Kidney (tissue), 14 donors: ENCODE results near the gene HOXC9. TPM values are rescaled to one million over a fixed set of nuclear protein-coding genes. Genes with fewer than 3 reads are reported as not detected.

Experiments used
- DNase-seq, 5 donors: peaks; one replicate each; pipeline ENCODE4 v3.0.0-alpha.2; 2013 to 2020
- FAIRE-seq: peaks from 2 replicates; lab custom pipeline; 2012; peaks lifted over from hg19 to GRCh38; lab: Jason Lieb, UNC
- H3K27ac ChIP-seq, 2 donors: one replicate each; pipeline ENCODE4 v1.7.0; 2013; ENCODE audit warnings: low read depth in 2 of 2, low read length in 2 of 2, inconsistent platforms in 1 of 2
- H3K27me3 ChIP-seq: one replicate; pipeline ENCODE4 v1.7.1; 2013; ENCODE audit warnings: low read length, inconsistent platforms; ENCODE audit not compliant: control insufficient read depth, insufficient read depth
- H3K36me3 ChIP-seq, 3 donors: one replicate each; pipeline versions ENCODE4 v1.7.0 to v1.7.1; 2013; ENCODE audit warnings: low read length in 3 of 3, control low read depth in 1 of 3, inconsistent platforms in 1 of 3; ENCODE audit not compliant: insufficient read depth in 3 of 3, control insufficient read depth in 2 of 3
- H3K4me1 ChIP-seq, 3 donors: one replicate each; pipeline versions ENCODE4 v1.7.0 to v1.7.1; 2013; ENCODE audit warnings: low read length in 3 of 3, inconsistent platforms in 1 of 3, low read depth in 1 of 3; ENCODE audit not compliant: control insufficient read depth in 2 of 3, insufficient read depth in 2 of 3
- H3K4me3 ChIP-seq, 3 donors: one replicate each; pipeline versions ENCODE4 v1.7.0 to v1.8.1; 2013; ENCODE audit warnings: low read length in 3 of 3, control low read depth in 1 of 3, inconsistent platforms in 1 of 3
- H3K9ac ChIP-seq, 3 donors: one replicate each; pipeline versions ENCODE4 v1.7.0 to v1.7.1; 2013; ENCODE audit warnings: low read length in 3 of 3, control low read depth in 1 of 3, inconsistent platforms in 1 of 3
- H3K9me3 ChIP-seq, 3 donors: one replicate each; pipeline versions ENCODE4 v1.7.0 to v1.7.1; 2013; ENCODE audit warnings: low read length in 3 of 3, control low read depth in 1 of 3, inconsistent platforms in 1 of 3; ENCODE audit not compliant: control insufficient read depth in 2 of 3, insufficient read depth in 1 of 3
- intact Hi-C: fragments of 100-400 bp; cut with DNase I; formaldehyde crosslinking; loops from one replicate; pipeline ENCODE4 v1.11.1; 2022
- polyA plus RNA-seq: library from polyadenylated mRNA; stranded (reverse); fragments of 350-450 nt; fragmentation: Illumina TruSeq; extraction: RNeasy Lipid Tissue Mini Kit (QIAGEN cat#74804); gene quantifications from one replicate; pipeline ENCODE4 v1.2.3, GENCODE V29; 2014; ENCODE audit warnings: low read depth, low replicate concordance; ENCODE audit not compliant: insufficient read depth
- total RNA-seq: library from RNA; stranded (reverse); fragmentation: NEBNext Ultra II Directional; extraction: Animal tissue kit (Norgen Biotek cat#: 25700); gene quantifications from one replicate; pipeline ENCODE4 v1.2.1, GENCODE V29; 2021
- TF ChIP-seq, protein P1 (sequence below): IDR thresholded peaks from 3 replicates; pipeline ENCODE4 v1.5.1; 2012; ENCODE audit warnings: mild to moderate bottlenecking, moderate library complexity, borderline replicate concordance; ENCODE audit not compliant: insufficient read depth; ENCODE audit errors: extremely low read depth
- donor health status: control.
- donor health status: control.
- donor health status: control.
- donor health status: control.
- donor health status: control.
- donor health status: DM: yes; HTN: yes; CAD: no.
- donor health status: Normal renal cell carcinoma (clear cell type).

HOXC9 gene
- total and polyA plus RNA-seq, 2 donors from 2014 or later = 11.7 to 16.5 TPM

GRCh38 chr12:54001283-54002187 is 1.6 kb downstream of the HOXC9 start:
- no peak for FAIRE-seq
- intact Hi-C loops = loop anchor here (5.0 kb wide), 1 partner anchor 201 kb away; no protein-coding TSS in a partner anchor
- peak overlapping the region; percentile 75 to 88 (median 85) for H3K4me3 ChIP-seq
- H3K27me3 ChIP-seq = no peaks in the 10 kb centered on the region
- DNase-seq = peak in 4 of 5 donors; percentile 82 to 90 (median 84)
- TF ChIP-seq, protein P1, sequence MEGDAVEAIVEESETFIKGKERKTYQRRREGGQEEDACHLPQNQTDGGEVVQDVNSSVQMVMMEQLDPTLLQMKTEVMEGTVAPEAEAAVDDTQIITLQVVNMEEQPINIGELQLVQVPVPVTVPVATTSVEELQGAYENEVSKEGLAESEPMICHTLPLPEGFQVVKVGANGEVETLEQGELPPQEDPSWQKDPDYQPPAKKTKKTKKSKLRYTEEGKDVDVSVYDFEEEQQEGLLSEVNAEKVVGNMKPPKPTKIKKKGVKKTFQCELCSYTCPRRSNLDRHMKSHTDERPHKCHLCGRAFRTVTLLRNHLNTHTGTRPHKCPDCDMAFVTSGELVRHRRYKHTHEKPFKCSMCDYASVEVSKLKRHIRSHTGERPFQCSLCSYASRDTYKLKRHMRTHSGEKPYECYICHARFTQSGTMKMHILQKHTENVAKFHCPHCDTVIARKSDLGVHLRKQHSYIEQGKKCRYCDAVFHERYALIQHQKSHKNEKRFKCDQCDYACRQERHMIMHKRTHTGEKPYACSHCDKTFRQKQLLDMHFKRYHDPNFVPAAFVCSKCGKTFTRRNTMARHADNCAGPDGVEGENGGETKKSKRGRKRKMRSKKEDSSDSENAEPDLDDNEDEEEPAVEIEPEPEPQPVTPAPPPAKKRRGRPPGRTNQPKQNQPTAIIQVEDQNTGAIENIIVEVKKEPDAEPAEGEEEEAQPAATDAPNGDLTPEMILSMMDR = no peak
- H3K9me3 ChIP-seq = no peaks in the 10 kb centered on the region
- H3K27ac ChIP-seq = peak overlapping the region; percentile 83 to 97
- H3K4me1 ChIP-seq = peaks cover 3 to 23% (median 11%) of the 10 kb centered on the region in 3 donors
- no peaks in the 10 kb centered on the region for H3K36me3 ChIP-seq
- H3K9ac ChIP-seq = peak overlapping the region; percentile 32 to 79 (median 57)

DNA sequence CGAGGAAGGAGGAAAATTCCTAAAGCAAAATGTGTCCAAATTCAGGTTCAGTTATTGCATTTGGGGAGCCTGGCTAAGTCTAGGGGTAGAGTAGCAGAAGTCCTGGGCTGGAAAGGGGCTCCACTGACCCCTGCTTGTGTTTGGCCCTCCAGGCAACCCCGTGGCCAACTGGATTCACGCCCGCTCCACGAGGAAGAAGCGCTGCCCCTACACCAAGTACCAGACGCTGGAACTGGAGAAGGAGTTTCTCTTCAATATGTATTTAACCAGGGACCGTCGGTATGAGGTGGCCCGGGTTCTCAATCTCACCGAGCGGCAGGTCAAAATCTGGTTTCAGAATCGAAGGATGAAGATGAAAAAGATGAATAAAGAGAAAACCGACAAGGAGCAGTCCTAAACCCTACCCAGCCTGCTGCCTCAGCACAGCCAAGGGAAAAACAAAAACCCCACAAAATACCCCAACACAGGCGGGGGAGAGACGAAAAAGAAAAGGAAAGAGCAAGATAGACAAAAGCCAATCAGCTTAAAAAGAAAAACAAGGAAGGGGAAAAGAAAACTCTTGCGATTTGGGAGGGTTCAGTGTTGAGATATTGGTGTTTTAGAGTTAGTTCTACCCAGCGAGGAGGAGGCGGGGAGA is 2.4 kb downstream of the HOXC9 start:
- Histone ChIP-seq H3K36me3 (no peaks in the 10 kb centered on the region), H3K4me3 (peak overlapping the region in 2 of 3 donors; percentile 48 to 88), H3K9ac (peak overlapping the region in 2 of 3 donors; percentile 15 to 30), H3K4me1 (peaks cover 4 to 23% (median 14%) of the 10 kb centered on the region in 3 donors), H3K27me3 (peaks cover 3% of the 10 kb centered on the region), H3K9me3 (no peaks in the 10 kb centered on the region), H3K27ac (peak overlapping the region; percentile 7 to 97)
- DNase-seq (peak in 1 of 5 donors; percentile 72), FAIRE-seq (no peak)
- TF ChIP-seq, protein P1 = no peak
- intact Hi-C loops = loop anchor here (5.0 kb wide), 1 partner anchor 200 kb away; no protein-coding TSS in a partner anchor

DNA sequence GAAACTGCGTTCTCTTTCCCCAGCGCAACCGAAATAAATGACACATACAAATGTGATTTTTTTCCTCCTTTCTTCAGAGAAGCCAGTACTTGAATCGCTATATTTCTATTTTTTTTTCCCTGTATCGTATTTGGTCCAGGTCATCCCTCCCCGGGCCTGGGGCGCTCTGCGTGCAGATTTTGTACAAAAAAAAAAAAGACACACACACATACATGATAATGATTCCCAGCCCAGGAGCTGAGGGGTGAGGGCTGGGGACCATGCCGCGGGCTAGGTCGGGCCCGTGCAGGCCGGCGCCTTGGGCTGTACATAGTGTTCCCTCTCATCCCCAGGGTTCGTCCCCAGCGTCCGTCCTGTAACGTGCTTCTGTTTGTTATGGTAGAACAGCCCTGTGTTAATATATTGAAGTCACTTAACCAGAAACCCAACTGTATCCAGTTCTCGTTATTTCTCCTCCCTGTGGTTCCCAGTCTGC is 3.0 kb downstream of the HOXC9 start:
- peak overlapping the region in 1 of 3 donors; percentile 20 for H3K4me3 ChIP-seq

More for the DNA sequence above, 3.0 kb downstream of the HOXC9 start:
- FAIRE-seq = no peak
- Histone ChIP-seq H3K9me3 (no peaks in the 10 kb centered on the region), H3K4me1 (peaks cover 6 to 25% (median 14%) of the 10 kb centered on the region in 3 donors), H3K9ac (peak overlapping the region in 1 of 3 donors; percentile 30), H3K27me3 (peaks cover 4% of the 10 kb centered on the region), H3K27ac (peak overlapping the region; percentile 7 to 32), H3K36me3 (no peaks in the 10 kb centered on the region)
- DNase-seq = peak in 1 of 5 donors; percentile 77
- intact Hi-C loops = loop anchor here (5.0 kb wide), 1 partner anchor 199 kb away; no protein-coding TSS in a partner anchor
- TF ChIP-seq, protein P1 = no peak
